B cell (primary cell): ENCODE results near the gene C17orf114.

Source experiments
- CTCF ChIP-seq: fragments of 200-600 bp; IDR thresholded peaks from one replicate; pipeline ENCODE4 v1.8.0; 2022; ENCODE audit warnings: antibody characterized with exemption, mild to moderate bottlenecking
- EZH2 ChIP-seq: IDR thresholded peaks from 2 replicates; pipeline ENCODE4 v1.6.1; 2012; ENCODE audit warnings: borderline replicate concordance, low read depth, mild to moderate bottlenecking, moderate library complexity, low read length; ENCODE audit not compliant: insufficient read depth, poor library complexity, severe bottlenecking

DNA sequence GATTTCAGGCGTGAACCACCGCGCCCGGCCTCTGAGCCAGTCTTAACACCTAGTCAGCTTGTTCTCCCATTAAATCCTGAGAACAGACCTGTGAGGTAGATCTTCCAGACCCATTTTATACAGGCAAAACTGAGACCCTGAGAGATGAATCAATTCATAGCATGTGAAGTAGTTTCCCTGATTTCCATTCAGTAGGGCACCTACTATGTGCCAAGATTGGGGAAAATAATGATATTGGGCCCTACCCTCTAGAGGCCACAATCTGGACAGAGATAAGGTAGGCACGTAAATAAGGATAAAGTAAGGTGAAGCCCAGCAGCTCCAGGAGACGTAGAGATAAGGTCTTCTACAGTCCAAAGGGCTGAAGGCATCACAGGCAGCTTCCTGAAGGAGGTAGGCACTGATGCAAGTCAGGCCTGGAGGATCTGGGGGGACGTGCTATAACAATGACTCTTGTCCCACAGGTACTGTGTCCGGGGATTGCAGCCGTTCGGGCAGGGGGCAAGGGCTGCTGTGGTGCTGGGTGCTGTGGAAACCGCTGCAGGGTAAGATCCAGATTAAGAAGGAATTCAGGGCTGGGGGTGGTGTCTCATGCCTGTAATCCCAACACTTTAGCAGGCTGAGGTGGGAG, 21.7 kb downstream of the C17orf114 start:
- no peak for TF ChIP-seq CTCF
- no peak for TF ChIP-seq EZH2
